Activated naive CD4-positive, alpha-beta T cell treated with anti-CD3 and anti-CD28 coated beads, Interleukin-2, amount 10 ng/mL, durations not matched to agents 7 days and 5 days (primary cell): ENCODE data around the gene ST13.
"Not testable (repeated sequence)": the region's sequence is repeated elsewhere in the genome, so short reads cannot be mapped to it uniquely, and the experiment has no call there.

Experiments used
- CTCF ChIA-PET: fragments of 350-600 bp; sonication (Branson Sonifier 250); formaldehyde crosslinking; loops from one replicate; lab custom pipeline; 2021; ENCODE audit warnings: antibody characterized with exemption; lab: Charles Lee
- DNase-seq: peaks from one replicate; pipeline ENCODE4 v3.0.0-alpha.2; 2020
- H3K27ac Mint-ChIP-seq: one replicate; pipeline ENCODE4 v1.8.0; 2021; ENCODE audit warnings: mild to moderate bottlenecking, moderate library complexity, mixed read lengths
- H3K27me3 Mint-ChIP-seq: one replicate; pipeline ENCODE4 v1.8.0; 2021; ENCODE audit warnings: mild to moderate bottlenecking, mixed read lengths
- H3K36me3 Mint-ChIP-seq: one replicate; pipeline ENCODE4 v1.8.0; 2021; ENCODE audit warnings: mixed read lengths
- H3K4me1 Mint-ChIP-seq: one replicate; pipeline ENCODE4 v1.8.0; 2021; ENCODE audit warnings: mixed read lengths
- H3K4me3 Mint-ChIP-seq: one replicate; pipeline ENCODE4 v1.8.0; 2021; ENCODE audit warnings: mild to moderate bottlenecking, moderate library complexity, mixed read lengths
- H3K9me3 Mint-ChIP-seq: one replicate; pipeline ENCODE4 v1.8.0; 2021; ENCODE audit warnings: mixed read lengths

Gene ST13

DNA sequence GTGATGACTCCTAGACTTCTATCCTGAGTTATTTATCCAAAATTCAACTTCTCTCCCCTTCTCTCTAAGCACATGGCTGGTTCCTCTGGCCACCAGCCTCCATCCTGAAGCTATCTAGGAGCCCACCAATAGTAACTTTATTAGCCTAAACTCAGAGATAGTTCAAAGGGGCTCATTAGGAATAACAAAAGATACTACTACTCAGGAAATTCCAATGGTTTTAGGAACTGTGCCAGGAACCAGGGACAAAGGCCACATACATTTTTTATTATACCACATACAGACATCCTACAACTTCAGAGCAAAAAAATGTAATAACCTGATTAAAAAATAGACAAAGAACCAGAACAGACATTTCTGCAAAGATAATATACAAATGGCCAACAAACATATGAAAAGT is 65.2 kb downstream of the ST13 start:
- H3K36me3 Mint-ChIP-seq, result peaks cover 39% of the 10 kb centered on the region
- no peaks in the 10 kb centered on the region for H3K27me3 Mint-ChIP-seq
- H3K27ac Mint-ChIP-seq, result no peak overlapping the region
- H3K9me3 Mint-ChIP-seq, result no peaks in the 10 kb centered on the region
- H3K4me3 Mint-ChIP-seq, result no peak overlapping the region
- CTCF ChIA-PET, result no interaction called here
- no peak for DNase-seq
- peaks cover 5% of the 10 kb centered on the region for H3K4me1 Mint-ChIP-seq

DNA sequence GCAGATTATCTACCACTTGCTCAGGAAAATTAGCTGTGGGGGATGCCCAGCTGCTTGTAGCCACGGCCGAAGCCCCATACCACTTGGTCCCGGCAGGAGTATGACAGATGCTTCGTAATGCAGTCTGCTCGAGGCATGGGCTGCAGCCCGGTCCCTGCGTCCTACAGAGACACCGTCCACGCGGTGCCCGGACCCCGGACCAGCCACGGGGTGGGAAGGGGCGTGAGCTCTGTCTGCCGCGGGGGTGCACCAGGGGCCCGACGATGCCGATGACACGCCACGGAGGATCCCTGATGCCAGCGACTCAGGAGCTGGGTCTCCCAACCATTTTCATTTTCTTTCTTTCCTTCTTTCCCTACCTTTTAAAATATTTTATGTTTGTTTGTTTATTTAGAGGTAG is 67.3 kb downstream of the ST13 start:
- Mint-ChIP-seq H3K4me1 (peaks cover 5% of the 10 kb centered on the region), H3K4me3 (no peak overlapping the region), H3K9me3 (no peaks in the 10 kb centered on the region), H3K27ac (no peak overlapping the region), H3K36me3 (peaks cover 38% of the 10 kb centered on the region), H3K27me3 (no peaks in the 10 kb centered on the region)
- DNase-seq, result no peak
- CTCF ChIA-PET, result no interaction called here

DNA sequence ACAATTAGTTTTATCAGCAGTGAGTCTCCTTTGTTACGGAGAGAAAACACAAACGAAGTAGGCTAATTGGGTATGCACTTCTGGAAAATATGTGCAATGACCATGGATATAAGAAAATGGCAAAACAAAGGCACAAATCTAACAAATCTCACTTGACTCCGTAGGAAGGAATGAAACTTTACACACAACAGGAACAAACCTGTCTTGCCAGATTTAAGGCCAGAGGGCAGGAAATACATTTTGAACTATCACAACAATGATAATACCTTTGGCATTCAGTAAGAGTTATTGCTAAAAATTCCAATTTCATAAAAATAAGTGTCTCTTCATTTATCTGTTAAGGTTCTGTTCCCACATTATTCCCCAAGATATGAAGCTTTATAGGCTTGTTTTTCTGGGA is 73.9 kb downstream of the ST13 start:
- Mint-ChIP-seq H3K4me3 (no peak overlapping the region), H3K4me1 (no peaks in the 10 kb centered on the region), H3K27me3 (no peaks in the 10 kb centered on the region), H3K9me3 (no peaks in the 10 kb centered on the region), H3K36me3 (peaks cover 16% of the 10 kb centered on the region), H3K27ac (no peak overlapping the region)
- no peak for DNase-seq
- CTCF ChIA-PET, result no interaction called here

DNA sequence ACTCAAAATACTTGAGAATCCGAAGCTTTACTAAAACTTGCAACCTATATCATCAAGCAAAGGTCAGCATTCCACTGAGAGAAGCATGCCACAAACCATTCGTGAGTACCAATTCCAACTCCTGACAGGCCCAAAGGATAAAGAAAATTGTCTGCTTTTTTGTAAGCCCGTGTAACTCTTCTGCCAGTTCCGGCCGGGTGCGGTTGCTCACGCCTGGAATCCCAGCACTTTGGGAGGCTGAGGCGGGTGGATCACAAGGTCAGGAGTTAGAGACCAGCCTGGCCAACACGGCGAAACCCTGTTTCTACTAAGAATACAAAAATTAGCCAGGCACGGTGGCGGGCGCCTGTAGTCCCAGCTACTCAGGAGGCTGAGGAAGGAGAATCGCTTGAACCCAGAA is 74.7 kb downstream of the ST13 start:
- H3K4me1 Mint-ChIP-seq, H3K27me3 Mint-ChIP-seq, CTCF ChIA-PET, H3K4me3 Mint-ChIP-seq, DNase-seq, H3K9me3 Mint-ChIP-seq, H3K27ac Mint-ChIP-seq: not testable (repeated sequence)
- peaks cover 21% of the 10 kb centered on the region for H3K36me3 Mint-ChIP-seq
